ENCODE results near the gene TEKTIP1. TPM values are rescaled to one million over a fixed set of nuclear protein-coding genes. Genes with fewer than 3 reads are reported as not detected.

The TEKTIP1 gene
- total and polyA plus RNA-seq, 9 of the 15 experiments (the other 6 are each of a cell fraction or from before 2014, with no cell fraction given) = 0.66 TPM; not detected in 8

DNA sequence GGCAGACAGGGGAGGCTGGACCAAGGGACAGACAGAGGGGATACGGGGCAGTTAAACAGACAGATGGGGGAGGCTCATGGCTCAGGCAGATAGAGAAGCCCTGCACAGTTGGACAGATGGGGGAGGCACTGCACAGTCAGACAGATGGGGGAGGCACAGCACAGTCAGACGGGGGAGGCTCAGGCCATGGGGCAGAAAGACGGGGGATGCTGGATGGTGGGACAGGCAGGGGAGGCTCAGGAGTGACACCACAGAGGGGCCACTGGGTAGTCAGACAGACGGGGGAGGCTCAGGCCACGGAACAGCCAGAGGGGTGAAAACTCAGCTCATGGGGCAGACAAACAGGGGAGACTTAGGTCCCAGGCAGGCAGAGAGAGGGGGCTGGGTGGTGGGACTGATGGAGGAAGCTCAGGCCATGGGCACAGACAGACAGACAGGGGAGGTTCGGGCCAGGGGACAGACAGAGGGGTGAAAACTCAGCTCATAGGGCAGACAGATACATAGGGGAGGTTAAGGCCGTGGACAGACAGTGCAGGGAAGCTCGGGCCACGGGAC, 17.5 kb downstream of the TEKTIP1 start (continued):
- TF ChIP-seq ZBTB26 (CRISPR knock-in tag; IDR thresholded peaks at IDR 0.05) = no peak
- no peak for TF ChIP-seq MAFG (tag; conservative IDR thresholded peaks at IDR 0.05)
- no peak for TF ChIP-seq GMEB1 (CRISPR knock-in tag; IDR thresholded peaks at IDR 0.05)
- TF ChIP-seq, protein P1, sequence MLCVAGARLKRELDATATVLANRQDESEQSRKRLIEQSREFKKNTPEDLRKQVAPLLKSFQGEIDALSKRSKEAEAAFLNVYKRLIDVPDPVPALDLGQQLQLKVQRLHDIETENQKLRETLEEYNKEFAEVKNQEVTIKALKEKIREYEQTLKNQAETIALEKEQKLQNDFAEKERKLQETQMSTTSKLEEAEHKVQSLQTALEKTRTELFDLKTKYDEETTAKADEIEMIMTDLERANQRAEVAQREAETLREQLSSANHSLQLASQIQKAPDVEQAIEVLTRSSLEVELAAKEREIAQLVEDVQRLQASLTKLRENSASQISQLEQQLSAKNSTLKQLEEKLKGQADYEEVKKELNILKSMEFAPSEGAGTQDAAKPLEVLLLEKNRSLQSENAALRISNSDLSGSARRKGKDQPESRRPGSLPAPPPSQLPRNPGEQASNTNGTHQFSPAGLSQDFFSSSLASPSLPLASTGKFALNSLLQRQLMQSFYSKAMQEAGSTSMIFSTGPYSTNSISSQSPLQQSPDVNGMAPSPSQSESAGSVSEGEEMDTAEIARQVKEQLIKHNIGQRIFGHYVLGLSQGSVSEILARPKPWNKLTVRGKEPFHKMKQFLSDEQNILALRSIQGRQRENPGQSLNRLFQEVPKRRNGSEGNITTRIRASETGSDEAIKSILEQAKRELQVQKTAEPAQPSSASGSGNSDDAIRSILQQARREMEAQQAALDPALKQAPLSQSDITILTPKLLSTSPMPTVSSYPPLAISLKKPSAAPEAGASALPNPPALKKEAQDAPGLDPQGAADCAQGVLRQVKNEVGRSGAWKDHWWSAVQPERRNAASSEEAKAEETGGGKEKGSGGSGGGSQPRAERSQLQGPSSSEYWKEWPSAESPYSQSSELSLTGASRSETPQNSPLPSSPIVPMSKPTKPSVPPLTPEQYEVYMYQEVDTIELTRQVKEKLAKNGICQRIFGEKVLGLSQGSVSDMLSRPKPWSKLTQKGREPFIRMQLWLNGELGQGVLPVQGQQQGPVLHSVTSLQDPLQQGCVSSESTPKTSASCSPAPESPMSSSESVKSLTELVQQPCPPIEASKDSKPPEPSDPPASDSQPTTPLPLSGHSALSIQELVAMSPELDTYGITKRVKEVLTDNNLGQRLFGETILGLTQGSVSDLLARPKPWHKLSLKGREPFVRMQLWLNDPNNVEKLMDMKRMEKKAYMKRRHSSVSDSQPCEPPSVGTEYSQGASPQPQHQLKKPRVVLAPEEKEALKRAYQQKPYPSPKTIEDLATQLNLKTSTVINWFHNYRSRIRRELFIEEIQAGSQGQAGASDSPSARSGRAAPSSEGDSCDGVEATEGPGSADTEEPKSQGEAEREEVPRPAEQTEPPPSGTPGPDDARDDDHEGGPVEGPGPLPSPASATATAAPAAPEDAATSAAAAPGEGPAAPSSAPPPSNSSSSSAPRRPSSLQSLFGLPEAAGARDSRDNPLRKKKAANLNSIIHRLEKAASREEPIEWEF (CRISPR knock-in tag; IDR thresholded peaks at IDR 0.05) = no peak
- TF ChIP-seq ZNF740 (CRISPR knock-in tag; IDR thresholded peaks at IDR 0.05) = peak; percentile 43; the same call in 1 of the 2 replicates
- TF ChIP-seq ZNF740 (tag; IDR thresholded peaks at IDR 0.05) = no peak
- TF ChIP-seq ZBED1 (IDR thresholded peaks at IDR 0.05) = 0 out of 2 replicates have a peak, but pooled peaks have one; percentile 45
- TF ChIP-seq GABPA (tag; conservative IDR thresholded peaks at IDR 0.05; ENCODE audit: low read depth) = no peak
- no peak for TF ChIP-seq CREB1 (IDR thresholded peaks at IDR 0.05)
- TF ChIP-seq CREB1 (CRISPR knock-in tag; IDR thresholded peaks at IDR 0.05) = no peak
- TF ChIP-seq RAD21 (CRISPR knock-in tag; conservative IDR thresholded peaks at IDR 0.05 in 1 of 2, IDR thresholded peaks at IDR 0.05 in 1 of 2) = no peak
- no peak for TF ChIP-seq FOXJ2 (tag; IDR thresholded peaks at IDR 0.05)
- no peak for TF ChIP-seq EP400 (IDR thresholded peaks at IDR 0.05)
- no peak for TF ChIP-seq UBTF (IDR thresholded peaks at IDR 0.05; ENCODE audit: borderline replicate concordance in 1 of 2, low read depth in 2 of 2, low read length in 2 of 2)

All from K562 (cell line).